H9 (cell line): ENCODE measurements around the gene RTTN. TPM values are rescaled to one million over a fixed set of nuclear protein-coding genes. Genes with fewer than 3 reads are reported as not detected.

ENCODE experiments used
- DNase-seq: peaks from one replicate; pipeline ENCODE4 v3.0.0-alpha.2; 2017
- H2AFZ ChIP-seq: one replicate; pipeline ENCODE4 v1.6.1; 2013; ENCODE audit warnings: mild to moderate bottlenecking, low read length, control low read depth, moderate library complexity
- H2AK5ac ChIP-seq: 2 replicates; pipeline ENCODE4 v1.6.1; 2013; ENCODE audit warnings: low read length, control low read depth, mixed read lengths; ENCODE audit not compliant: insufficient read length
- H2BK120ac ChIP-seq: one replicate; pipeline ENCODE4 v1.6.1; 2013; ENCODE audit warnings: low read depth, mild to moderate bottlenecking, low read length, control low read depth, inconsistent platforms; ENCODE audit not compliant: poor library complexity, severe bottlenecking
- H2BK12ac ChIP-seq: 2 replicates; pipeline ENCODE4 v1.6.1; 2013; ENCODE audit warnings: low read length, control low read depth, mixed read lengths, low read depth; ENCODE audit not compliant: insufficient read length
- H2BK15ac ChIP-seq: 2 replicates; pipeline ENCODE4 v1.6.1; 2013; ENCODE audit warnings: low read depth, low read length, control low read depth
- H2BK20ac ChIP-seq: one replicate; pipeline ENCODE4 v1.6.1; 2013; ENCODE audit warnings: low read depth, mild to moderate bottlenecking, low read length, control low read depth, inconsistent platforms; ENCODE audit not compliant: poor library complexity, severe bottlenecking
- H2BK5ac ChIP-seq: 2 replicates; pipeline ENCODE4 v1.6.1; 2013; ENCODE audit warnings: low read length, control low read depth, mixed read lengths; ENCODE audit not compliant: insufficient read length
- H3K14ac ChIP-seq: 2 replicates; pipeline ENCODE4 v1.6.1; 2013; ENCODE audit warnings: low read length, control low read depth; ENCODE audit not compliant: insufficient read depth
- H3K18ac ChIP-seq: 2 replicates; pipeline ENCODE4 v1.6.1; 2013; ENCODE audit warnings: low read depth, mild to moderate bottlenecking, mixed read lengths, low read length, control low read depth; ENCODE audit not compliant: insufficient read length
- H3K23ac ChIP-seq: 2 replicates; pipeline ENCODE4 v1.6.1; 2013; ENCODE audit warnings: low read length, control low read depth, mixed read lengths, low read depth; ENCODE audit not compliant: insufficient read length
- H3K23me2 ChIP-seq: 2 replicates; pipeline ENCODE4 v1.6.1; 2013; ENCODE audit warnings: low read depth, mild to moderate bottlenecking, mixed read lengths, low read length, control low read depth; ENCODE audit not compliant: insufficient read length, poor library complexity, severe bottlenecking
- H3K27ac ChIP-seq: 2 replicates; pipeline ENCODE4 v1.5.1; 2013; ENCODE audit warnings: low read length, control low read depth, mixed read lengths, low read depth; ENCODE audit not compliant: insufficient read length
- H3K27me3 ChIP-seq: 2 replicates; pipeline ENCODE4 v1.6.1; 2013; ENCODE audit warnings: low read length, control low read depth, inconsistent platforms; ENCODE audit not compliant: insufficient read depth
- H3K4ac ChIP-seq: 2 replicates; pipeline ENCODE4 v1.6.1; 2013; ENCODE audit warnings: low read depth, mild to moderate bottlenecking, control low read depth, inconsistent platforms, low read length, moderate library complexity
- H3K4me1 ChIP-seq: 2 replicates; pipeline ENCODE4 v1.6.1; 2013; ENCODE audit warnings: low read length, control low read depth, inconsistent platforms; ENCODE audit not compliant: insufficient read depth
- H3K4me2 ChIP-seq: 2 replicates; pipeline ENCODE4 v1.6.1; 2013; ENCODE audit warnings: low read length, control low read depth, mixed read lengths; ENCODE audit not compliant: insufficient read length, insufficient read depth
- H3K56ac ChIP-seq: 2 replicates; pipeline ENCODE4 v1.6.1; 2013; ENCODE audit warnings: low read depth, mild to moderate bottlenecking, mixed read lengths, low read length, control low read depth; ENCODE audit not compliant: insufficient read length
- H3K79me1 ChIP-seq: 2 replicates; pipeline ENCODE4 v1.6.1; 2013; ENCODE audit warnings: low read depth, mild to moderate bottlenecking, moderate library complexity, low read length, control low read depth, inconsistent platforms; ENCODE audit not compliant: insufficient read depth, poor library complexity, severe bottlenecking
- H3K79me2 ChIP-seq: 2 replicates; pipeline ENCODE4 v1.6.1; 2013; ENCODE audit warnings: low read length, control low read depth, inconsistent platforms; ENCODE audit not compliant: insufficient read depth
- H3K9ac ChIP-seq: 2 replicates; pipeline ENCODE4 v1.6.1; 2013; ENCODE audit warnings: low read length, control low read depth, mixed read lengths; ENCODE audit not compliant: insufficient read length; ENCODE audit errors: extremely low read depth
- H3K9me3 ChIP-seq: one replicate; pipeline ENCODE4 v1.6.1; 2013; ENCODE audit warnings: low read depth, low read length, inconsistent platforms; ENCODE audit not compliant: control insufficient read depth
- H3T11ph ChIP-seq: one replicate; pipeline ENCODE4 v1.6.1; 2013; ENCODE audit warnings: mild to moderate bottlenecking, low read length, control low read depth, inconsistent platforms
- H4K20me1 ChIP-seq: one replicate; pipeline ENCODE4 v1.6.1; 2013; ENCODE audit not compliant: control insufficient read depth, insufficient read length, insufficient read depth
- H4K5ac ChIP-seq: 2 replicates; pipeline ENCODE4 v1.6.1; 2013; ENCODE audit warnings: low read depth, mild to moderate bottlenecking, mixed read lengths, low read length, control low read depth; ENCODE audit not compliant: insufficient read length
- H4K8ac ChIP-seq: replicated peaks from 2 replicates; pipeline ENCODE4 v1.6.1; 2013; ENCODE audit warnings: low read length, control low read depth, mixed read lengths, low read depth; ENCODE audit not compliant: insufficient read length
- H4K91ac ChIP-seq: 2 replicates; pipeline ENCODE4 v1.6.1; 2013; ENCODE audit warnings: low read depth, mild to moderate bottlenecking, moderate library complexity, mixed read lengths, low read length, control low read depth; ENCODE audit not compliant: insufficient read length
- H3K27ac Mint-ChIP-seq, 3 experiments: 2 replicates in 2 of 3; 3 replicates in 1 of 3; pipeline ENCODE4 v1.8.0; 2020 to 2021; ENCODE audit warnings: mixed read lengths in 3 of 3, mild to moderate bottlenecking in 1 of 3, moderate library complexity in 1 of 3
- H3K27me3 Mint-ChIP-seq: 2 replicates; pipeline ENCODE4 v1.8.0; 2021; ENCODE audit warnings: low read depth, mild to moderate bottlenecking, moderate library complexity, mixed read lengths
- H3K36me3 Mint-ChIP-seq, 3 experiments: 2 replicates in 2 of 3; 3 replicates in 1 of 3; pipeline ENCODE4 v1.8.0; 2020 to 2021; ENCODE audit warnings: low read depth in 3 of 3, mixed read lengths in 3 of 3; ENCODE audit not compliant: insufficient read depth in 1 of 3
- H3K4me1 Mint-ChIP-seq, 2 experiments: 2 replicates each; pipeline ENCODE4 v1.8.0; 2020; ENCODE audit warnings: mixed read lengths in 2 of 2
- H3K4me3 Mint-ChIP-seq, 2 experiments: 2 replicates in 1 of 2; 3 replicates in 1 of 2; pipeline ENCODE4 v1.8.0; 2020 to 2021; ENCODE audit warnings: mild to moderate bottlenecking in 2 of 2, mixed read lengths in 2 of 2, moderate library complexity in 1 of 2
- H3K9me3 Mint-ChIP-seq, 2 experiments: 2 replicates in 1 of 2; 3 replicates in 1 of 2; pipeline ENCODE4 v1.8.0; 2020; ENCODE audit warnings: mild to moderate bottlenecking in 2 of 2, mixed read lengths in 2 of 2, moderate library complexity in 1 of 2
- WGBS: extraction: QIAGEN DNeasy Blood & Tissue Kit; methylation state at CpG from one replicate; pipeline ENCODE4 v1.1.7; 2013; ENCODE audit warnings: missing lambda C conversion rate, low lambda C conversion rate, mixed read lengths; ENCODE audit not compliant: insufficient read length; ENCODE audit errors: extremely low coverage; 5-methylcytosine and 5-hydroxymethylcytosine counted together
- total RNA-seq: library from RNA; stranded (reverse); gene quantifications from 2 replicates; pipeline ENCODE4 v1.2.1, GENCODE V29; 2021
- TF ChIP-seq, protein P1 (sequence below): fragments of 200-600 bp; sonication (generic); conservative IDR thresholded peaks from 3 replicates; pipeline ENCODE4 v1.8.0; 2021; ENCODE audit warnings: antibody characterized with exemption, mild to moderate bottlenecking

The RTTN gene
- total RNA-seq, 1 experiment from 2014 or later = 17.6 TPM

DNA sequence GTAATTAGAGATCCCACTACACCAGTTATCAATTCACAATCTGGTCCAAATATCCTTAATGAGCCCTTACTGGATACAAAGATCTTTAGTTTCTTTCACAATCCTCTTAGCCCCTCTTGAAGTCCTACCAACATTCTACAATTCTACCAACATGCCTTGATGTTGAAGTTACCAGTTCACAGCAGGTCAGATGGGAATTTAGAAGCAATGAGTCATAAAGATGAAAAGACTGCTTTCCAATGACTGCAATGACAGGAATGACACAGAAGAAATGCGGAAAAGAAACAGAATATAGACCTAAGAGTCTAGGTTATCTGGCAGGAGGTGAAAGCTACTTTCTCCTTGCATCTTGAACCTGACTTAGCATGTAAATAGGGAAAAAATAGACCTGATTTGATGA, 24.5 kb downstream of the RTTN start:
- Histone ChIP-seq H3K9me3 (no peaks in the 10 kb centered on the region), H3K4me1 (no peaks in the 10 kb centered on the region), H3K4me2 (no peak overlapping the region), H3K23ac (no peak overlapping the region), H3K27me3 (no peaks in the 10 kb centered on the region), H3T11ph (no peak overlapping the region), H2BK20ac (no peak overlapping the region), H4K91ac (no peak overlapping the region), H3K9ac (no peak overlapping the region), H3K27ac (no peak overlapping the region), H2AK5ac (no peak overlapping the region), H3K4ac (no peak overlapping the region), H4K8ac (no peak overlapping the region), H3K79me1 (no peaks in the 10 kb centered on the region), H3K56ac (no peak overlapping the region), H3K23me2 (no peaks in the 10 kb centered on the region), H2BK5ac (no peak overlapping the region), H2AFZ (no peak overlapping the region), H4K20me1 (no peaks in the 10 kb centered on the region), H3K18ac (no peak overlapping the region), H2BK120ac (no peak overlapping the region), H3K14ac (no peak overlapping the region), H2BK15ac (no peak overlapping the region), H2BK12ac (no peak overlapping the region), H3K79me2 (no peaks in the 10 kb centered on the region), H4K5ac (no peak overlapping the region)
- Mint-ChIP-seq H3K4me3 (no peak overlapping the region), H3K36me3 (peaks cover 4 to 16% (median 11%) of the 10 kb centered on the region in 3 experiments; a peak in 6 of 7 replicates), H3K27ac (no peak overlapping the region), H3K9me3 (no peaks in the 10 kb centered on the region), H3K4me1 (no peaks in the 10 kb centered on the region), H3K27me3 (no peaks in the 10 kb centered on the region)
- TF ChIP-seq, protein P1, sequence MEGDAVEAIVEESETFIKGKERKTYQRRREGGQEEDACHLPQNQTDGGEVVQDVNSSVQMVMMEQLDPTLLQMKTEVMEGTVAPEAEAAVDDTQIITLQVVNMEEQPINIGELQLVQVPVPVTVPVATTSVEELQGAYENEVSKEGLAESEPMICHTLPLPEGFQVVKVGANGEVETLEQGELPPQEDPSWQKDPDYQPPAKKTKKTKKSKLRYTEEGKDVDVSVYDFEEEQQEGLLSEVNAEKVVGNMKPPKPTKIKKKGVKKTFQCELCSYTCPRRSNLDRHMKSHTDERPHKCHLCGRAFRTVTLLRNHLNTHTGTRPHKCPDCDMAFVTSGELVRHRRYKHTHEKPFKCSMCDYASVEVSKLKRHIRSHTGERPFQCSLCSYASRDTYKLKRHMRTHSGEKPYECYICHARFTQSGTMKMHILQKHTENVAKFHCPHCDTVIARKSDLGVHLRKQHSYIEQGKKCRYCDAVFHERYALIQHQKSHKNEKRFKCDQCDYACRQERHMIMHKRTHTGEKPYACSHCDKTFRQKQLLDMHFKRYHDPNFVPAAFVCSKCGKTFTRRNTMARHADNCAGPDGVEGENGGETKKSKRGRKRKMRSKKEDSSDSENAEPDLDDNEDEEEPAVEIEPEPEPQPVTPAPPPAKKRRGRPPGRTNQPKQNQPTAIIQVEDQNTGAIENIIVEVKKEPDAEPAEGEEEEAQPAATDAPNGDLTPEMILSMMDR = no peak
- WGBS = no CpG with 5 or more reads among the region's 1 CpG
- no peak for DNase-seq
